GM19240 (cell line): ENCODE results near the gene ADAM30.

Experiments used
- DNase-seq: peaks from one replicate; pipeline ENCODE4 v3.0.0; 2011; ENCODE audit warnings: low spot score; ENCODE audit not compliant: insufficient read length

Gene ADAM30

GRCh38 chr1:119896303-119896702 is at the start of gene ADAM30:
TSS of gene ADAM30 (minus strand) at chr1:119896515. CDS start at chr1:119896336, 179 bp downstream.
- no peak for DNase-seq

DNA sequence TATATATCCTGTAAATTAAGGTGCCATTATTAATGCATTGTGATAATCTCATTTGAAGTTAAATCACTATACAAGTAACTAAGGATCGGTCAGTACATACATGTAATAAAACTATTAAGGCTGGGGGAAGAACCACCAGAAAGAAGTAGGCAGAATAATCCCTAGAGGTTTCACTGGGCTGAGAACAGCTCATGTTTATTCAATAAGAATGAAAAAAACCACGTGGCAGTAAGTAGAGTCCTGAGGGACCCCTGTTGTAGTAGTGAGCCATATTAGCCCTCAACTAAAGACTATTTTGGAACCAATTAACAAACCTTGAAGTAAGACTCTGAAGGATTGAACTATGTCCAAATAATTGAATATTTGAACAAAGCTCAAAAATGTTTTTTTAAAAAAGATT is 46.9 kb upstream of the ADAM30 start:
- no peak for DNase-seq

GRCh38 chr1:119941392-119941791 is 45.1 kb upstream of the ADAM30 start:
- no peak for DNase-seq

DNA sequence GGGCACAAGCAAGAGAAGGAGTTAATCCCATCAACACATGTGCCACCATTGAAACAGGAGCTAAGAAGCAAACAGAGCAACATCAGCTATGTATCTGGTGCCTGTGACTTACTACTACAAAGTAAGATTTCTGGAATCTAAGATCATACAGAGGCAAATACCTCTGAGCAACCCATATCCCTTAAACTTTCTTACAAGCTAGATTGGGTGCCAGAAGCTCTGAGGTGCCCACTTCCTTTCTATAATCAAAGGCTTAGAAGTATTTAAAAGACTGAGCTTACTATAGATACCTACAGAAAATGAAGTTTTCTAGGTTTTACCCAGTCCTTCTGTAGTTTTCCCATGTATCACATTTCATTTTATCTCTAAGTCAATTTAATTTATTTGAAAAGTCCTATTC is 44.4 kb upstream of the ADAM30 start:
- no peak for DNase-seq

- no peak for DNase-seq
Observed at GRCh38 chr1:119937198-119937597, 40.9 kb upstream of the ADAM30 start.

DNA sequence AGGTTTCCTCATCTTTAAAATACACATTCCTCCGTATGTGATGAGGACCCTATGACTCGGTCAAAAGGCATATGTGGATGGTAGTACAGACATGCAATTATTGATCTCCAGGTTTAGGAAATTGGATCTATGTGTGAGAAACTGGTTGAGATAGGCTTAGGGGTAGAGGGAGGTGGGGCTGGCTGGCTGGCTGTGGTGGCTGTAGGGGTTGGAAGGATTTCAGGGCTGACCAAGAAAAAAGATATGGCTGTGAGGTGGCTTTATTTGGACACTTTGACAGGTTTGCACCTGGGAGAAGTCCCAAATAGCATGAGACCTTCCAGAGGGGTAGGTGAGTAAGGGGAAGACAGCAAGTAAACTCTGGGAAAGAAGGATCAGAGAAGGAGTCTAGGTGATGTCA is 39.6 kb upstream of the ADAM30 start:
- DNase-seq, result no peak

GRCh38 chr1:119935373-119935772 is 39.1 kb upstream of the ADAM30 start:
- DNase-seq, result no peak

- DNase-seq, result no peak
Observed at GRCh38 chr1:119933397-119933796, 37.1 kb upstream of the ADAM30 start.

GRCh38 chr1:119929643-119930315 is 33.5 kb upstream of the ADAM30 start:
- no peak for DNase-seq

DNA sequence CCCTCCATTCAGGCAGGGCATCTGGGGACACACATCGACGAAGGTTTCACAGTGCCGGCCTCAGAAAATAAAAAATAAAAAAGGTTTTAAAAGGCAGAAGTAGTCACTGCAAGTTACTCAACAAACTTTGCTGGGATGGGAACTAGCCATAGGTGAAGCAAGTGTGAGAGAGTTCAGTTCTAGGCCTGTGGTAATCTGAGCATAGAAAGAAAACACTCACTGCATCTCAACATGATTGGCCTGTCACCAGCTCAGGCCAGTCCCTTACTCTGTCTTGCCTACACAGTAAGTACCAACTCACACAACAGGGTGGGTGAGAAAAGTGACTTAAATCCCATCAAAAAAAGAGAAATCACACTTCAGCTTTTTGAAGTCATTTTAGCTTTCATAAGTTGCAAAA is 30.2 kb upstream of the ADAM30 start:
- DNase-seq, result no peak

- no peak for DNase-seq
Observed at GRCh38 chr1:119924948-119925898, 28.9 kb upstream of the ADAM30 start.

DNA sequence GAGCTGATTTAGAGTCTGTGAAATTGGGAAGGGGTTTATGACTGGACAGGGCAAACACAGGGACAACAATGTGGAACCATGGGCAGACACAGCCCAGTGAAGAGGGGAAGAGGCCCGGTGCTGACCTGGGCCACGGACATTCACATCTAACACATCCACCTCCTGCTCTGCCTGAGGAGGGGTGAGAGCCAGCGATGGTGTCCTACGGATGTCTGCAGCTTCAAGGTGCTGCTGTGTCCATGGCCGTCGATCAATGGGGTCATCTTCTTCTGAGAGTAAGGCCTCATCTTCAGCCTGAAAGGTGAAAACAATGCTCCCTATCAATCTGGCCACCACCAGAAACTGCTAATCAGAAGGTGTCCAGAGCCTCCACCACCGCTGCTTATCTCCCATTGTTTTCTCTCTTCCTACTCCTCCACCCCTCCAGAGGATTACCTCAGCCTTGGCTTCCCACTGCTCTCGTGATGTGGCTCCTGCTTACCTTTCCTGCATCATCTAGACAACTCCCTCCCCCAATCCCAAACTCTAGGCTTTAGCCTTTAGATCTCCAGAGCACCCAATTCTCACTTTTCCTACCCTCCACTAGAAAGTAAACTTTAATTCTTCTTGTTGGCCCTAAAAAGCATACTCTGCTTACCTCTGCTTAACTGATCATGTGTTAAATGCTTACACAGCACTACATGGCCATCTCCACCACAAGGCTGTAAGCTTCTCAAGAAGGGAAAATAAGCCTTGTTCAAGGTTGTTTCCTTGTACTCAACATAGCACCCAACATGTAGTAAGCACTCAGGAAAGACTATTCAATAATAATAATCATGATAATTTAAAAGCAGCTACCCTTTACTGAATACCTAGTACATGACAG is 24.0 kb upstream of the ADAM30 start:
- no peak for DNase-seq

GRCh38 chr1:119919241-119919640 is 22.9 kb upstream of the ADAM30 start:
- DNase-seq, result no peak

DNA sequence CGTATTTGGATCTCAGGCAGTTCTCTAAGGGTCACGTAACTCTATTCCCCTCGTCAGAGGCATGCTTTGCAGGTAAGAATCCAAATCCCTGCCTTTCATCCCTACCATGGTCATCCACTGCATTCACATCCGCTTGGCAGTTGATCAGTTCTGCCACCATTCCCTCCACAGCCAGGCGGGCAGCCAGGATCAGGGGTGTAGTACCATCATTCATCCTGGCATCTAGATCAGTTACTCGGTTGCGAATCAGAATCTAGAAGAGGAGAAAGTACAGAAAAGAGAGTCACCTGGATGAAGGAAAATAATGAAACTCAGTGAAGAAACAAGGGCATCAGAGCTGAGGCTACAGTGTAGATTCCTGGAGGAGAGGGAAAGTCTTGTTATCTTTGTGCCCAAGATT is 22.0 kb upstream of the ADAM30 start:
- no peak for DNase-seq

DNA sequence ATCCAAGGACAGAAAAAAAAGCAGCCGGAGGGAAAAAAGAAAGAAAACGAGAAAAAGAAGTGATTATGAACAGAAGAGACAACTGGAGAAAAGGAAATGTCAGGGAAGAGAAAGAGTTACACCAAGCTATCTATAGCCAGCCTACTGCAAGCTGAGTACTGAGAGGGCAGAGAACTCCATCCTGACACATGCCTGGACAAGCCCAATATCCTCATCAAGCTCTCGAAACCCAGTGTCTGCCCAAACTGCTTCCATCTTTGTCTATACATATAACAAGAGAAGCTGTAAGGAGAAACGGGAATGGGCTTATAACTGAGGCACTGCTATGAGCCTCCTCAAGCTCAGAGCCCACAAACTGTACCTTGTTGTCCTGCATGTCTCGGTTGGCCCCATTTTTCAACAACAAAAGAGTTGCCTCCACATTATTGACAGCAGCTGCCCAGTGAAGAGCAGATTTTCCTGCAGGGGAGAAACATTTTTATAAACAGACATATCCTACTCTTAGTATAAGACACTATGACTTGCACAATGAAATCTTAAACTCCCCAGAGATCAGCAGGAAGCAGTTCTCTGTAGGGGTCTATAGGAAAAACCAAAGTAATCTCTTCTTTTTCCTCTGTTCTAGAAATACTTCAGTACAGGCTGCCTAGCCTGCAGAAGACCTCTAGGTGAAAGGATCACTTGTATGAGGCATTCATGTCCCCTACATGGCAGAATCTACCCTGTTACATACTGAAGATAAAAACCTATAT is 21.2 kb upstream of the ADAM30 start:
- DNase-seq, result no peak

DNA sequence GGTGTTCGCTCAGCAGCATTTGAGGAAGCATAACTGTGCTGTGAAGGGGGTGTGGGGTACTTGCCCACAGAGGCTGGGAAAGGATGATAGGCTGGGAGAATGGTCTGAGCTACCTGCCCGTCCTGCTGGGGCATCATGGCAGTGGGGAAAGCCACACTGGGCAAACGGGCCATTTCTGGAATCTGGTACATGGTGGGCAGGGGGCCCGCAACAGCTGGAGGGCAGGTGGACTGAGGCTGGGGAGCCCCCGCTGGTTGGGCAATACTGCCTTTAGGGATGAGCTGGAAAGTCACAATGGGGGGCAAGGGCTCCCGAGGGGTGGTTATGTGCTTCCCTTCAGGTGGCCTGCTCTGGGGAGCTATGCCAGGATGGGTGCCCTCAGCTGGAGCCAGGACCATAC is 19.2 kb upstream of the ADAM30 start:
- no peak for DNase-seq

- no peak for DNase-seq
Observed at GRCh38 chr1:119914071-119914470, 17.8 kb upstream of the ADAM30 start.

DNA sequence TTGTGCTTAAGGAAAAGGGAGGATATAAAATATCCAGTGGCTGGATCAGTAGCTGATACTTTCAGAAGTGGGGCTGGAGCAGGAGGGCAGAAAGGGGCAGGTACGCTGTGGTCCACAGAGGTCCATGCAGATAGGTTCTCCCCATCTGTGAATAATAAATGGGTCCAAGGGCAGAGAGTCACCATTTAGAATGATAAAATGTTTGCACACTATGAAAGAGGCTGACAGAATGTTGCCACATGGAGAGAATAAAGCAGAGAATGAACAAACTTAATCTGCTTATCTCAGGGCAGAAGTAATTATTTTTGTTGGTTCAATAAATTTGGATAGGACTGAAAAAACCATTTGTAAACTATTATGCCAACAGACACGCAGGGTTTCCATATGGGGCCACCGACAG is 16.6 kb upstream of the ADAM30 start:
- DNase-seq, result no peak

GRCh38 chr1:119911775-119912174 is 15.5 kb upstream of the ADAM30 start:
- DNase-seq, result no peak

DNA sequence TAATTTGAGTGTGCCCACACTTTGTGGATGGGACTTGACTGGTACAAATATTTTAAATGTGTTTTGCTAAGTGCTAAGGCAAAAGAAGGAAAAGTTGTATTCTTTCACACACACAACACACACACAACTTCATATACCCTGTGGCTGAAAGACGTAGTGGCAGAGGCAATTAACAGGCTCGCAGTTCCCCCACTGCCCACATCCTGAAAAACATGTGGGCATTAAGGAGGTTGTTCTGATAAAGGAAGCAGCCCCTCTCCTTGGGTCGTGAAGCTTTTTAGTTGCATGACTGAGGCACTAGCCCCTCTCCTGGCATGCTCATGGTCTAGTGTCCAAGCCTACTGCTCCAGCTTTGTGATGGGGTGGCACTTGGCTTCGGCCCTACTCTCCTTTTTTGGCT is 14.3 kb upstream of the ADAM30 start:
- no peak for DNase-seq
